Endothelial cell of umbilical vein (primary cell): ENCODE data around the gene ADARB1. TPM values are rescaled to one million over a fixed set of nuclear protein-coding genes. Genes with fewer than 3 reads are reported as not detected.

ENCODE experiments used
- BruUV-seq: library from RNA; stranded (reverse); fragments of 400-500 nt; replicated peaks from 2 replicates; lab custom pipeline; 2021; lab: Mats Ljungman, UMichigan
- CTCF ChIA-PET: fragments of 300-600, 350-600 bp; sonication (Branson Sonifier 250); formaldehyde crosslinking; loops from one replicate; lab custom pipeline; 2021; ENCODE audit warnings: antibody characterized with exemption, inconsistent platforms; lab: Charles Lee
- POLR2A ChIA-PET: fragments of 300-600, 350-600 bp; sonication (Branson Sonifier 250); formaldehyde crosslinking; loops from one replicate; lab custom pipeline; 2021; ENCODE audit warnings: antibody characterized with exemption, inconsistent platforms; lab: Charles Lee
- DNase-seq: peaks from one replicate; pipeline ENCODE4 v3.0.0-alpha.2; 2011; ENCODE audit warnings: low read depth, low spot score
- FAIRE-seq: peaks from 2 replicates; lab custom pipeline; 2011; peaks lifted over from hg19 to GRCh38; lab: Jason Lieb, UNC
- H2AFZ ChIP-seq: 2 replicates; pipeline ENCODE4 v1.6.0; 2012; ENCODE audit warnings: low read depth, low read length, control low read depth, inconsistent platforms
- H3K27ac ChIP-seq: 2 replicates; pipeline ENCODE4 v1.5.1; 2011; ENCODE audit warnings: low read depth, mild to moderate bottlenecking, control low read depth, low read length, moderate library complexity; ENCODE audit not compliant: insufficient read depth
- H3K27me3 ChIP-seq, 2 experiments: 2 replicates each; pipeline versions ENCODE4 v1.6.0 to v1.6.1; 2011; ENCODE audit warnings: low read length in 2 of 2, mixed read lengths in 1 of 2; ENCODE audit not compliant: control insufficient read depth in 2 of 2, insufficient read depth in 2 of 2
- H3K36me3 ChIP-seq, 2 experiments: 2 replicates in 1 of 2; 3 replicates in 1 of 2; pipeline ENCODE4 v1.5.1; 2011; ENCODE audit warnings: low read length in 2 of 2, mild to moderate bottlenecking in 1 of 2, moderate library complexity in 1 of 2; ENCODE audit not compliant: control insufficient read depth in 2 of 2, insufficient read depth in 2 of 2; ENCODE audit errors: extremely low read depth in 1 of 2
- H3K4me1 ChIP-seq: 3 replicates; pipeline ENCODE4 v1.5.1; 2011; ENCODE audit warnings: mild to moderate bottlenecking, low read length; ENCODE audit not compliant: control insufficient read depth, insufficient read depth; ENCODE audit errors: extremely low read depth
- H3K4me2 ChIP-seq: 2 replicates; pipeline ENCODE4 v1.6.1; 2011; ENCODE audit warnings: low read length, control low read depth, mixed read lengths; ENCODE audit not compliant: insufficient read depth
- H3K4me3 ChIP-seq, 3 experiments: fragments of 200-600 bp in 1 of 3; sonication (generic), shearing (Covaris generic) in 1 of 3; replicated peaks in 1 of 3; 2 replicates each; pipeline ENCODE4 v1.5.1; 2011 to 2016; ENCODE audit warnings: control low read depth in 3 of 3, low read length in 3 of 3, mild to moderate bottlenecking in 2 of 3, inconsistent platforms in 1 of 3, low read depth in 1 of 3, moderate library complexity in 1 of 3; ENCODE audit not compliant: insufficient read depth in 1 of 3
- H3K79me2 ChIP-seq: 2 replicates; pipeline ENCODE4 v1.6.0; 2012; ENCODE audit warnings: low read length, inconsistent platforms; ENCODE audit not compliant: control insufficient read depth, insufficient read depth
- H3K9ac ChIP-seq: replicated peaks from 2 replicates; pipeline ENCODE3; 2011; ENCODE audit warnings: low read length, control low read depth; ENCODE audit not compliant: insufficient read depth; ENCODE audit errors: extremely low read depth
- H3K9me1 ChIP-seq: replicated peaks from 3 replicates; pipeline ENCODE4 v1.6.0; 2011; ENCODE audit warnings: mild to moderate bottlenecking, low read length; ENCODE audit not compliant: control insufficient read depth, insufficient read depth; ENCODE audit errors: extremely low read depth
- H3K9me3 ChIP-seq: replicated peaks from 2 replicates; pipeline ENCODE4 v1.5.1; 2012; ENCODE audit warnings: low read length, inconsistent platforms; ENCODE audit not compliant: control insufficient read depth, insufficient read depth
- H4K20me1 ChIP-seq: replicated peaks from 2 replicates; pipeline ENCODE3; 2011; ENCODE audit warnings: mild to moderate bottlenecking, low read length; ENCODE audit not compliant: control insufficient read depth, insufficient read depth; ENCODE audit errors: extremely low read depth
- FOS ChIP-seq: IDR thresholded peaks from 2 replicates; pipeline ENCODE4 v1.6.1; 2011; ENCODE audit warnings: mild to moderate bottlenecking, low read length, moderate library complexity, borderline replicate concordance; ENCODE audit not compliant: insufficient read depth
- MYC ChIP-seq: IDR thresholded peaks from one replicate; pipeline ENCODE4 v1.6.1; 2011; ENCODE audit warnings: mild to moderate bottlenecking, low read depth, low read length
- POLR2A ChIP-seq: IDR thresholded peaks from 2 replicates; pipeline ENCODE4 v1.6.1; 2012; ENCODE audit warnings: low read depth, mild to moderate bottlenecking, control low read depth, low read length
- POLR2AphosphoS5 ChIP-seq: IDR thresholded peaks from 2 replicates; pipeline ENCODE4 v1.6.1; 2012; ENCODE audit warnings: low read depth, mild to moderate bottlenecking, control low read depth, low read length, moderate library complexity; ENCODE audit not compliant: insufficient read depth
- dilution Hi-C: fragments of 300-500 bp; cut with MboI; formaldehyde crosslinking; loops from one replicate; pipeline ENCODE4 v1.15.0; 2019; ENCODE audit warnings: low sequenced_read_pairs; ENCODE audit not compliant: extremely low pct_ligation_motif_present
- intact Hi-C: fragments of 100-400 bp; cut with micrococcal nuclease; formaldehyde crosslinking; loops from one replicate; pipeline ENCODE4 v1.10.0; 2022
- polyA plus RNA-seq, 4 experiments: library from polyadenylated mRNA; depleted of rRNA in 3 of 4; stranded (reverse) in 3 of 4; unstranded in 1 of 4; fragments of >200 nt; gene quantifications; 2 replicates each; pipeline versions ENCODE4 v1.2.1 to v1.2.3, GENCODE V29; 2011 to 2012; ENCODE audit warnings: missing spikeins in 1 of 4
- total RNA-seq: library from RNA; stranded (reverse); gene quantifications from 2 replicates; pipeline ENCODE4 v1.2.3, GENCODE V29; 2021
- TF ChIP-seq, protein P1 (sequence below): IDR thresholded peaks from 2 replicates; pipeline ENCODE4 v1.6.1; 2011; ENCODE audit not compliant: insufficient read depth, insufficient read length
- TF ChIP-seq, protein P2 (sequence below), 2 donors: IDR thresholded peaks; 1 replicate in 1 of 2; 2 replicates in 1 of 2; pipeline ENCODE4 v1.5.1; 2011; ENCODE audit warnings: low read length in 2 of 2, mild to moderate bottlenecking in 2 of 2, moderate library complexity in 2 of 2, control low read depth in 1 of 2, inconsistent platforms in 1 of 2, low read depth in 1 of 2; ENCODE audit not compliant: insufficient read depth in 1 of 2; ENCODE audit errors: extremely low read depth in 1 of 2

Gene ADARB1
- total and polyA plus RNA-seq, 2 donors (not counting 3 experiments of a cell fraction or from before 2014, with no cell fraction given), result 32.5 to 54.3 TPM

DNA sequence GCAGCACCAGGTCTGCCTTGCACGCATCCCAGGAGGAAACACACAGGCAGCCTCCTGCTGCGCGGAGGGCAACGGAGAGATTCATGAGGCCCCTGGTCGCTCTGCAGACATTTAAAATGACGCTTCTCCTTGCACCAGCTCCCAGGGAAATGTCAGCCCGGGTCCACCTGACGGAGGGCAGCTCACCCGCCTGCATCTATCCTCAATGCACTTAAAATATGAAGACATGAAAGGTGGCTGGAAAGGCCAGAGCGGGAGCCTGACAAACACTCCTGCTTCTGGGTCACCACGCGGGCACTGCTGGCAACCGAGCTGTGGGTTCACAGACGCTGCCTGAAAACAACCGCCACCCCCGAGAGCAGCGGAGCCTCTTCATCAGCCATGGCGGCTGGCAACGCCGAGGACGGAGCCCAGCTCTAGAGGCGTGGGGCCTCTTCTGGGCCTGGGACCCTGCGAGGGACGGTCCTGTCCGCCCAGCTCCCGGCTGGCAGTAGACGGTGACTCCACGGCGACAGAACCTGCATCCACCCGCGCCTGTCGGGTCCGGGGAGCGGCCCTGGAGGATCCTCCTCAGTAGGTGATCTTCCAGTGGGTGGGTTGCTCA, 190.6 kb downstream of the ADARB1 start:
- DNase-seq (no peak), FAIRE-seq (no peak)
- POLR2A ChIA-PET, result no interaction called here
- Histone ChIP-seq H3K9ac (no peak overlapping the region), H3K9me3 (no peaks in the 10 kb centered on the region), H3K4me3 (no peak overlapping the region), H3K27ac (no peak overlapping the region), H3K79me2 (no peaks in the 10 kb centered on the region), H3K9me1 (no peaks in the 10 kb centered on the region), H3K36me3 (peaks cover 5 to 40% of the 10 kb centered on the region in 2 experiments), H4K20me1 (no peaks in the 10 kb centered on the region), H2AFZ (no peak overlapping the region), H3K4me1 (no peaks in the 10 kb centered on the region), H3K27me3 (no peaks in the 10 kb centered on the region), H3K4me2 (no peak overlapping the region)
- BruUV-seq, result no TSS peak
- dilution Hi-C loops, result no loop called here
- TF ChIP-seq, protein P1, sequence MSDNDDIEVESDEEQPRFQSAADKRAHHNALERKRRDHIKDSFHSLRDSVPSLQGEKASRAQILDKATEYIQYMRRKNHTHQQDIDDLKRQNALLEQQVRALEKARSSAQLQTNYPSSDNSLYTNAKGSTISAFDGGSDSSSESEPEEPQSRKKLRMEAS, result no peak
- TF ChIP-seq POLR2A (no peak), FOS (no peak), POLR2AphosphoS5 (no peak), MYC (no peak)
- TF ChIP-seq, protein P2, sequence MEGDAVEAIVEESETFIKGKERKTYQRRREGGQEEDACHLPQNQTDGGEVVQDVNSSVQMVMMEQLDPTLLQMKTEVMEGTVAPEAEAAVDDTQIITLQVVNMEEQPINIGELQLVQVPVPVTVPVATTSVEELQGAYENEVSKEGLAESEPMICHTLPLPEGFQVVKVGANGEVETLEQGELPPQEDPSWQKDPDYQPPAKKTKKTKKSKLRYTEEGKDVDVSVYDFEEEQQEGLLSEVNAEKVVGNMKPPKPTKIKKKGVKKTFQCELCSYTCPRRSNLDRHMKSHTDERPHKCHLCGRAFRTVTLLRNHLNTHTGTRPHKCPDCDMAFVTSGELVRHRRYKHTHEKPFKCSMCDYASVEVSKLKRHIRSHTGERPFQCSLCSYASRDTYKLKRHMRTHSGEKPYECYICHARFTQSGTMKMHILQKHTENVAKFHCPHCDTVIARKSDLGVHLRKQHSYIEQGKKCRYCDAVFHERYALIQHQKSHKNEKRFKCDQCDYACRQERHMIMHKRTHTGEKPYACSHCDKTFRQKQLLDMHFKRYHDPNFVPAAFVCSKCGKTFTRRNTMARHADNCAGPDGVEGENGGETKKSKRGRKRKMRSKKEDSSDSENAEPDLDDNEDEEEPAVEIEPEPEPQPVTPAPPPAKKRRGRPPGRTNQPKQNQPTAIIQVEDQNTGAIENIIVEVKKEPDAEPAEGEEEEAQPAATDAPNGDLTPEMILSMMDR (IDR thresholded peaks at IDR 0.05; ENCODE audit: extremely low read depth in 1 of 2, insufficient read depth in 1 of 2, low read depth in 1 of 2, low read length in 2 of 2), result no peak
- CTCF ChIA-PET, result interaction anchor here (1.6 to 2.3 kb wide), 2 partner anchors 124 to 128 kb away, joined by 3 to 12 read pairs; no protein-coding TSS in a partner anchor
- intact Hi-C loops, result no loop called here
